Kidney (tissue), 22 donors: ENCODE data around the gene MS4A10. TPM values are rescaled to one million over a fixed set of nuclear protein-coding genes. Genes with fewer than 3 reads are reported as not detected.

Source experiments
- DNase-seq, 5 donors: peaks; one replicate each; pipeline ENCODE4 v3.0.0-alpha.2; 2013 to 2020
- FAIRE-seq: peaks from 2 replicates; lab custom pipeline; 2012; peaks lifted over from hg19 to GRCh38; lab: Jason Lieb, UNC
- H3K27ac ChIP-seq, 2 donors: one replicate each; pipeline ENCODE4 v1.7.0; 2013; ENCODE audit warnings: low read depth in 2 of 2, low read length in 2 of 2, inconsistent platforms in 1 of 2
- H3K27me3 ChIP-seq: one replicate; pipeline ENCODE4 v1.7.1; 2013; ENCODE audit warnings: low read length, inconsistent platforms; ENCODE audit not compliant: control insufficient read depth, insufficient read depth
- H3K36me3 ChIP-seq, 3 donors: one replicate each; pipeline versions ENCODE4 v1.7.0 to v1.7.1; 2013; ENCODE audit warnings: low read length in 3 of 3, control low read depth in 1 of 3, inconsistent platforms in 1 of 3; ENCODE audit not compliant: insufficient read depth in 3 of 3, control insufficient read depth in 2 of 3
- H3K4me1 ChIP-seq, 3 donors: one replicate each; pipeline versions ENCODE4 v1.7.0 to v1.7.1; 2013; ENCODE audit warnings: low read length in 3 of 3, inconsistent platforms in 1 of 3, low read depth in 1 of 3; ENCODE audit not compliant: control insufficient read depth in 2 of 3, insufficient read depth in 2 of 3
- H3K4me3 ChIP-seq, 3 donors: one replicate each; pipeline versions ENCODE4 v1.7.0 to v1.8.1; 2013; ENCODE audit warnings: low read length in 3 of 3, control low read depth in 1 of 3, inconsistent platforms in 1 of 3
- H3K9ac ChIP-seq, 3 donors: one replicate each; pipeline versions ENCODE4 v1.7.0 to v1.7.1; 2013; ENCODE audit warnings: low read length in 3 of 3, control low read depth in 1 of 3, inconsistent platforms in 1 of 3
- H3K9me3 ChIP-seq, 3 donors: one replicate each; pipeline versions ENCODE4 v1.7.0 to v1.7.1; 2013; ENCODE audit warnings: low read length in 3 of 3, control low read depth in 1 of 3, inconsistent platforms in 1 of 3; ENCODE audit not compliant: control insufficient read depth in 2 of 3, insufficient read depth in 1 of 3
- intact Hi-C: fragments of 100-400 bp; cut with DNase I; formaldehyde crosslinking; loops from one replicate; pipeline ENCODE4 v1.11.1; 2022
- long read RNA-seq, 10 donors: library from polyadenylated mRNA in 1 of 10; unstranded in 1 of 10; transcript quantifications; one replicate each; pipeline ENCODE4 v2.0.0 and lab custom pipeline, GENCODE V29; 2021 to 2026
- polyA plus RNA-seq: library from polyadenylated mRNA; stranded (reverse); fragments of 350-450 nt; fragmentation: Illumina TruSeq; extraction: RNeasy Lipid Tissue Mini Kit (QIAGEN cat#74804); gene quantifications from one replicate; pipeline ENCODE4 v1.2.3, GENCODE V29; 2014; ENCODE audit warnings: low read depth, low replicate concordance; ENCODE audit not compliant: insufficient read depth
- total RNA-seq: library from RNA; stranded (reverse); fragmentation: NEBNext Ultra II Directional; extraction: Animal tissue kit (Norgen Biotek cat#: 25700); gene quantifications from one replicate; pipeline ENCODE4 v1.2.1, GENCODE V29; 2021
- TF ChIP-seq, protein P1 (sequence below): IDR thresholded peaks from 3 replicates; pipeline ENCODE4 v1.5.1; 2012; ENCODE audit warnings: mild to moderate bottlenecking, moderate library complexity, borderline replicate concordance; ENCODE audit not compliant: insufficient read depth; ENCODE audit errors: extremely low read depth
- donor health status: control.
- donor health status: control.
- donor health status: control.
- donor health status: control.
- donor health status: control.
- donor health status: DM: yes; HTN: yes; CAD: no.
- donor health status: Normal renal cell carcinoma (clear cell type).

MS4A10 gene
- total RNA-seq = not detected
- polyA plus RNA-seq = 1.1 TPM
- long read RNA-seq, donor 1 = 0 reads
- long read RNA-seq, donor 2 = 0 reads
- long read RNA-seq, donor 3 = 0 reads
- long read RNA-seq, donor 4 = 0 reads
- long read RNA-seq, donor 5 = 0 reads
- long read RNA-seq, donor 6 = 0 reads
- long read RNA-seq, donor 7 = 0 reads
- long read RNA-seq, donor 8 = 0 reads
- long read RNA-seq, donor 9 = 0 reads
- long read RNA-seq, donor 10, partial matches to known transcripts = 0 of 1 reads
- long read RNA-seq, donor 10, other reads (novel, unspliced or antisense) = 0 of 1 reads

DNA sequence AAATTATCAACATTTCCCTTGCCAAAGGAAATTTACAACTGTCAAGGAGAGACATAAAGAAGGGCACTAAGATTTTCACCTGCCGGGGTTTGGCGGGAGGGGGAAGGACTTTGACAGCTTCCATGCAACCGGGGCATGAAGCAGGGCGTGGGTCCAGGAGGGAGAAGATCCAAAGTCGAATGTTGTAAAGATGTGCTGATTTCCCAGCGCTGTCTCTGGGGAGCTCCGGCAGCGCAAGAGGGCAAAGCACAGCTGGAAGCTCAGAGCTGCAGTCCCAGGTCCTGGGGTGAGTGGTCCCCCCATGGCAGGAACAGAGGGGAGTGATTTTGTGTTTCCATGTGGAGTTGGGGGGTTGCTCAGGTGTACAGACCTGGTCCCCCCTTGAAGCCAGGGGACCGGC is at the start of gene MS4A10:
TSS of gene MS4A10 (plus strand) at position 198 of the 400 bp plus-strand sequence. CDS start 5,003 bp downstream, outside the sequence.
- H3K9ac ChIP-seq = no peak within 1 kb of the TSS
- no peaks in the 10 kb centered on the region for H3K9me3 ChIP-seq
- FAIRE-seq = no peak
- H3K27ac ChIP-seq = no peak within 1 kb of the TSS
- TF ChIP-seq, protein P1, sequence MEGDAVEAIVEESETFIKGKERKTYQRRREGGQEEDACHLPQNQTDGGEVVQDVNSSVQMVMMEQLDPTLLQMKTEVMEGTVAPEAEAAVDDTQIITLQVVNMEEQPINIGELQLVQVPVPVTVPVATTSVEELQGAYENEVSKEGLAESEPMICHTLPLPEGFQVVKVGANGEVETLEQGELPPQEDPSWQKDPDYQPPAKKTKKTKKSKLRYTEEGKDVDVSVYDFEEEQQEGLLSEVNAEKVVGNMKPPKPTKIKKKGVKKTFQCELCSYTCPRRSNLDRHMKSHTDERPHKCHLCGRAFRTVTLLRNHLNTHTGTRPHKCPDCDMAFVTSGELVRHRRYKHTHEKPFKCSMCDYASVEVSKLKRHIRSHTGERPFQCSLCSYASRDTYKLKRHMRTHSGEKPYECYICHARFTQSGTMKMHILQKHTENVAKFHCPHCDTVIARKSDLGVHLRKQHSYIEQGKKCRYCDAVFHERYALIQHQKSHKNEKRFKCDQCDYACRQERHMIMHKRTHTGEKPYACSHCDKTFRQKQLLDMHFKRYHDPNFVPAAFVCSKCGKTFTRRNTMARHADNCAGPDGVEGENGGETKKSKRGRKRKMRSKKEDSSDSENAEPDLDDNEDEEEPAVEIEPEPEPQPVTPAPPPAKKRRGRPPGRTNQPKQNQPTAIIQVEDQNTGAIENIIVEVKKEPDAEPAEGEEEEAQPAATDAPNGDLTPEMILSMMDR = no peak
- no peaks in the 10 kb centered on the region for H3K36me3 ChIP-seq
- H3K4me3 ChIP-seq = no peak within 1 kb of the TSS
- H3K27me3 ChIP-seq = no peaks in the 10 kb centered on the region
- peak in 1 of 5 donors; percentile 43 for DNase-seq
- intact Hi-C loops = no loop called here
- peaks cover 0 to 12% (median 6%) of the 10 kb centered on the region in 3 donors for H3K4me1 ChIP-seq

DNA sequence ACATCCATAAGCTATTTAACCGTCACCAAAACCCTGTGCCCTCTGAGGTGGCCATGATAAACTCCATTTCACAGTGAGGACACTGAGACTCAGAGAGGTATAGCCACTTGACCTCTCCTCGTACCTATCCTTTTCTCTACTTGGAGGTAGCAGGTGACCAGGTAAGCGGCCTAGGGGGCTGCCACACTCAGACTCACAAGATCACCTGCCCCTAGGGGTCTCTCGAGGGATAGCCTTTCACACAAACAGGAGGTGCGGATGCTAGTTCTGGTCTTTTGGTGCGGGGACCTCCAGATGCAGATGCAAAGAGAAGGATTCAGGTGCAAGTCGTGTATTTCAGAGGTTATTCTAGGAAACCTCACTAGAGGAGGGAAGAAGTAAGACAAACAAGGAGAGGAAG is 46.0 kb upstream of the MS4A10 start:
- TF ChIP-seq, protein P1 = no peak
- no peak for FAIRE-seq
- Histone ChIP-seq H3K36me3 (no peaks in the 10 kb centered on the region), H3K4me1 (no peaks in the 10 kb centered on the region), H3K27me3 (no peaks in the 10 kb centered on the region), H3K9ac (no peak overlapping the region), H3K9me3 (peaks cover 0 to 14% (median 0%) of the 10 kb centered on the region in 3 donors), H3K4me3 (no peak overlapping the region), H3K27ac (no peak overlapping the region)
- intact Hi-C loops = no loop called here
- DNase-seq = no peak

DNA sequence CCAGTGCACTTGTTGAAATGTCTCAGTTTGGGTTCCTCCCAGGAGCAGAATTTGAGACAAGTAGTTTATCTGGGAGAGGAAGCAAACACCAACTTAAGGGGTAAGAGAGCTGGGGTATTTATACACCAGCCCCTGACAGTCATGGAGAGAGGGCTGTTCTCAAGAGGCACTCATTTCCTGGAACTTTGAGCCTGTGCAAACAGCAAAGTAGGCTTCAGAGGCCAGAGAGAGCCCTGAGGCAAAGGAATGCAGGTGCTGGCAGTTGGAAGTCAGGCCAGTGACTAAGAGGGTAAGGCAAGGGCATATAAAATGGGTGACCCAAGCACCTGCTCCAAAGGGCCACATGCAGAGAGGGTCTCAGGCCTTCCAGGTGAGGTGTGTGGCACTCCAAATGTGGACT is 44.6 kb upstream of the MS4A10 start:
- no peak for FAIRE-seq
- intact Hi-C loops = no loop called here
- TF ChIP-seq, protein P1 = no peak
- H3K36me3 ChIP-seq = no peaks in the 10 kb centered on the region
- DNase-seq = no peak
- H3K4me3 ChIP-seq = no peak overlapping the region
- H3K9me3 ChIP-seq = peaks cover 0 to 16% (median 0%) of the 10 kb centered on the region in 3 donors
- no peaks in the 10 kb centered on the region for H3K27me3 ChIP-seq
- H3K4me1 ChIP-seq = no peaks in the 10 kb centered on the region
- no peak overlapping the region for H3K27ac ChIP-seq
- no peak overlapping the region for H3K9ac ChIP-seq

DNA sequence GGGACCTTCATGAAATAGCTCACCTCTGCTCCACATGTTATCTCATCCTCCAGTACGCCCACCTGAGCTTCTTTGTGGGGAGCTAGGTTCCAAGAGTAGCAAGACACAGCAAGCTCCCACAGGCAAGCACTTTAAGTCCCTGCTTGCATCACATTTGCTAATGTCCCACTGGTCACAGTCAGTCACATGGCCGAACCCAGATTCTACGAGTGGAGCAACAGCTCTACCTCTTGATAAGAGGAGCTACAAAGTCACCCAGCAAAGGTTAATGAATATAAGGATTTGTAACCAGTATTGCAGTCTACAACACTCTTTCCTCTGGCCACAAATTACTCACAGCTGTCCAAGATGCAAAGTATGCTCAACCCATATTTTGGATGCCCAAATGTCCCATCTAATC is 43.7 kb upstream of the MS4A10 start:
- no peak for FAIRE-seq
- Histone ChIP-seq H3K27me3 (no peaks in the 10 kb centered on the region), H3K4me3 (no peak overlapping the region), H3K4me1 (no peaks in the 10 kb centered on the region), H3K36me3 (no peaks in the 10 kb centered on the region), H3K9ac (no peak overlapping the region), H3K9me3 (peaks cover 0 to 16% (median 0%) of the 10 kb centered on the region in 3 donors), H3K27ac (no peak overlapping the region)
- TF ChIP-seq, protein P1 = no peak
- DNase-seq = no peak
- intact Hi-C loops = no loop called here
